ENCODE measurements around the gene ANXA9. TPM values are rescaled to one million over a fixed set of nuclear protein-coding genes. Genes with fewer than 3 reads are reported as not detected.

Gene ANXA9
- total RNA-seq, 8 experiments from 2014 or later: 0.54 to 1.7 (median 1.3) TPM

GRCh38 chr1:150968491-150968890 is 13.6 kb upstream of the ANXA9 start:
- ATAC-seq (replicated peaks in 6 of 8): no peak
- in situ Hi-C loops (cut with MboI; ENCODE audit: low pct_unique_long_range_greater_than_20kb in 2 of 9, low sequenced_read_pairs in 9 of 9, unreplicated experiment in 9 of 9): no loop called here
- WGBS, 10 experiments: 80 to 100% (median 100%) methylated on average over 1 to 3 of the region's 4 CpGs; no CpG with 5 or more reads in 4 of the 10 experiments
- H3K27ac ChIP-seq: no peak overlapping the region
- H3K4me1 ChIP-seq (replicated peaks in 1 of 2): peaks cover 32% of the 10 kb centered on the region in 2 donors
- no peak overlapping the region for H3K4me3 ChIP-seq

GRCh38 chr1:150969626-150970025 is 12.5 kb upstream of the ANXA9 start:
- Histone ChIP-seq H3K4me1 (replicated peaks in 1 of 2) (peaks cover 32 to 33% of the 10 kb centered on the region in 2 donors), H3K27ac (no peak overlapping the region), H3K4me3 (no peak overlapping the region)
- WGBS, 10 experiments: 89 to 100% (median 97%) methylated on average over 1 to 3 of the region's 3 CpGs; no CpG with 5 or more reads in 4 of the 10 experiments
- ATAC-seq (replicated peaks in 6 of 8): no peak
- in situ Hi-C loops (cut with MboI; ENCODE audit: low pct_unique_long_range_greater_than_20kb in 2 of 9, low sequenced_read_pairs in 9 of 9, unreplicated experiment in 9 of 9): no loop called here

- H3K4me1 ChIP-seq (replicated peaks in 1 of 2): peaks cover 33 to 35% of the 10 kb centered on the region in 2 donors
- ATAC-seq (replicated peaks in 6 of 8): peak; percentile 4 to 47 (median 32)
- WGBS, 10 experiments: 7 to 85% (median 42%) methylated on average over 1 to 9 of the region's 11 CpGs; no CpG with 5 or more reads in 5 of the 10 experiments
- H3K27ac ChIP-seq: no peak overlapping the region
- H3K4me3 ChIP-seq: peak overlapping the region in 1 of 5 donors; percentile 14
- in situ Hi-C loops (cut with MboI; ENCODE audit: low pct_unique_long_range_greater_than_20kb in 2 of 9, low sequenced_read_pairs in 9 of 9, unreplicated experiment in 9 of 9): no loop called here
These were observed 11.1 kb upstream of the ANXA9 start for GRCh38 chr1:150970808-150971582.

GRCh38 chr1:150971583-150972416 is 10.3 kb upstream of the ANXA9 start:
- no peak for ATAC-seq (replicated peaks in 6 of 8)
- no peak overlapping the region for H3K27ac ChIP-seq
- H3K4me1 ChIP-seq (replicated peaks in 1 of 2): peaks cover 33 to 35% of the 10 kb centered on the region in 2 donors
- H3K4me3 ChIP-seq: peak overlapping the region in 1 of 5 donors; percentile 14
- WGBS, 10 experiments: 37 to 71% (median 60%) methylated on average over 2 to 5 of the region's 6 CpGs; no CpG with 5 or more reads in 3 of the 10 experiments
- in situ Hi-C loops (cut with MboI; ENCODE audit: low pct_unique_long_range_greater_than_20kb in 2 of 9, low sequenced_read_pairs in 9 of 9, unreplicated experiment in 9 of 9): no loop called here

GRCh38 chr1:150972417-150972940 is 9.6 kb upstream of the ANXA9 start:
- ATAC-seq (replicated peaks in 6 of 8): no peak
- H3K4me1 ChIP-seq (replicated peaks in 1 of 2): peaks cover 33 to 35% of the 10 kb centered on the region in 2 donors
- in situ Hi-C loops (cut with MboI; ENCODE audit: low pct_unique_long_range_greater_than_20kb in 2 of 9, low sequenced_read_pairs in 9 of 9, unreplicated experiment in 9 of 9): no loop called here

GRCh38 chr1:150973258-150973835 is 8.7 kb upstream of the ANXA9 start:
- Histone ChIP-seq H3K4me1 (replicated peaks in 1 of 2) (peaks cover 33 to 35% of the 10 kb centered on the region in 2 donors), H3K27ac (peak overlapping the region; percentile 88 to 93), H3K4me3 (peak overlapping the region; percentile 90 to 99 (median 97))
- 0 to 35% (median 17%) methylated on average over 1 to 12 of the region's 15 CpGs; no CpG with 5 or more reads in 4 of the 10 experiments for WGBS, 10 experiments
- peak; percentile 1 to 27 (median 14) for ATAC-seq (replicated peaks in 6 of 8)
- in situ Hi-C loops (cut with MboI; ENCODE audit: low pct_unique_long_range_greater_than_20kb in 2 of 9, low sequenced_read_pairs in 9 of 9, unreplicated experiment in 9 of 9): no loop called here

More at GRCh38 chr1:150972417-150972940, 9.6 kb upstream of the ANXA9 start:
- no peak overlapping the region for H3K27ac ChIP-seq
- 0 to 88% (median 68%) methylated on average over 1 to 4 of the region's 4 CpGs; no CpG with 5 or more reads in 2 of the 10 experiments for WGBS, 10 experiments
- peak overlapping the region in 2 of 5 donors; percentile 98 to 99 for H3K4me3 ChIP-seq

GRCh38 chr1:150973836-150974579 is 8.1 kb upstream of the ANXA9 start:
- in situ Hi-C loops (cut with MboI; ENCODE audit: low pct_unique_long_range_greater_than_20kb in 2 of 9, low sequenced_read_pairs in 9 of 9, unreplicated experiment in 9 of 9): no loop called here
- ATAC-seq (replicated peaks in 6 of 8): peak; percentile 25 to 66 (median 57)
- Histone ChIP-seq H3K4me1 (replicated peaks in 1 of 2) (peaks cover 33 to 35% of the 10 kb centered on the region in 2 donors), H3K4me3 (peak overlapping the region; percentile 90 to 99 (median 97)), H3K27ac (peak overlapping the region; percentile 88 to 93)
- WGBS, 10 experiments: 0 to 2% (median 0%) methylated on average over 1 to 8 of the region's 67 CpGs; no CpG with 5 or more reads in 7 of the 10 experiments

GRCh38 chr1:150974580-150975478 is 7.3 kb upstream of the ANXA9 start, which contains the start of gene CERS2:
Gene CERS2, minus strand, starts transcription at chr1:150974835. Its CDS starts 5,745 bp downstream, at chr1:150969090.
- peaks cover 33 to 38% of the 10 kb centered on the region in 2 donors for H3K4me1 ChIP-seq (replicated peaks in 1 of 2)
- 21 to 45% (median 27%) methylated on average over 3 to 15 of the region's 106 CpGs; no CpG with 5 or more reads in 5 of the 10 experiments for WGBS, 10 experiments
- in situ Hi-C loops (cut with MboI; ENCODE audit: low pct_unique_long_range_greater_than_20kb in 2 of 9, low sequenced_read_pairs in 9 of 9, unreplicated experiment in 9 of 9): no loop called here

GRCh38 chr1:150976401-150976821 is 5.7 kb upstream of the ANXA9 start:
- no peak for ATAC-seq (replicated peaks in 6 of 8)
- WGBS, 10 experiments: 88 to 98% (median 93%) methylated on average over 3 to 9 of the region's 9 CpGs
- H3K4me1 ChIP-seq (replicated peaks in 1 of 2): peaks cover 22 to 30% of the 10 kb centered on the region in 2 donors

More at GRCh38 chr1:150974580-150975478, 7.3 kb upstream of the ANXA9 start, which contains the start of gene CERS2:
- H3K4me3 ChIP-seq: peak within 1 kb of the TSS; percentile 90 to 99 (median 97)
- peak within 1 kb of the TSS; percentile 88 to 93 for H3K27ac ChIP-seq
- peak; percentile 60 to 80 (median 72) for ATAC-seq (replicated peaks in 6 of 8)

GRCh38 chr1:150976879-150977694 is 5.0 kb upstream of the ANXA9 start:
- peaks cover 15 to 30% of the 10 kb centered on the region in 2 donors for H3K4me1 ChIP-seq (replicated peaks in 1 of 2)
- peak in 5 of 8 experiments; percentile 12 to 20 (median 14) for ATAC-seq (replicated peaks in 6 of 8)
- in situ Hi-C loops (cut with MboI; ENCODE audit: low pct_unique_long_range_greater_than_20kb in 2 of 9, low sequenced_read_pairs in 9 of 9, unreplicated experiment in 9 of 9): no loop called here
- WGBS, 10 experiments: 33 to 100% (median 77%) methylated on average over 1 to 11 of the region's 11 CpGs; no CpG with 5 or more reads in 1 of the 10 experiments
- H3K4me3 ChIP-seq: no peak overlapping the region
- H3K27ac ChIP-seq: no peak overlapping the region

More at GRCh38 chr1:150976401-150976821, 5.7 kb upstream of the ANXA9 start:
- in situ Hi-C loops (cut with MboI; ENCODE audit: low pct_unique_long_range_greater_than_20kb in 2 of 9, low sequenced_read_pairs in 9 of 9, unreplicated experiment in 9 of 9): no loop called here
- Histone ChIP-seq H3K27ac (no peak overlapping the region), H3K4me3 (no peak overlapping the region)

Measured in motor neuron (in vitro differentiated cells).